H9 (cell line): ENCODE data around the gene RBMS3. TPM values are rescaled to one million over a fixed set of nuclear protein-coding genes. Genes with fewer than 3 reads are reported as not detected.

Source experiments
- DNase-seq: peaks from one replicate; pipeline ENCODE4 v3.0.0-alpha.2; 2017
- H2AFZ ChIP-seq: one replicate; pipeline ENCODE4 v1.6.1; 2013; ENCODE audit warnings: mild to moderate bottlenecking, low read length, control low read depth, moderate library complexity
- H2AK5ac ChIP-seq: 2 replicates; pipeline ENCODE4 v1.6.1; 2013; ENCODE audit warnings: low read length, control low read depth, mixed read lengths; ENCODE audit not compliant: insufficient read length
- H2BK120ac ChIP-seq: one replicate; pipeline ENCODE4 v1.6.1; 2013; ENCODE audit warnings: low read depth, mild to moderate bottlenecking, low read length, control low read depth, inconsistent platforms; ENCODE audit not compliant: poor library complexity, severe bottlenecking
- H2BK12ac ChIP-seq: 2 replicates; pipeline ENCODE4 v1.6.1; 2013; ENCODE audit warnings: low read length, control low read depth, mixed read lengths, low read depth; ENCODE audit not compliant: insufficient read length
- H2BK15ac ChIP-seq: 2 replicates; pipeline ENCODE4 v1.6.1; 2013; ENCODE audit warnings: low read depth, low read length, control low read depth
- H2BK20ac ChIP-seq: one replicate; pipeline ENCODE4 v1.6.1; 2013; ENCODE audit warnings: low read depth, mild to moderate bottlenecking, low read length, control low read depth, inconsistent platforms; ENCODE audit not compliant: poor library complexity, severe bottlenecking
- H2BK5ac ChIP-seq: 2 replicates; pipeline ENCODE4 v1.6.1; 2013; ENCODE audit warnings: low read length, control low read depth, mixed read lengths; ENCODE audit not compliant: insufficient read length
- H3K14ac ChIP-seq: 2 replicates; pipeline ENCODE4 v1.6.1; 2013; ENCODE audit warnings: low read length, control low read depth; ENCODE audit not compliant: insufficient read depth
- H3K18ac ChIP-seq: 2 replicates; pipeline ENCODE4 v1.6.1; 2013; ENCODE audit warnings: low read depth, mild to moderate bottlenecking, mixed read lengths, low read length, control low read depth; ENCODE audit not compliant: insufficient read length
- H3K23ac ChIP-seq: 2 replicates; pipeline ENCODE4 v1.6.1; 2013; ENCODE audit warnings: low read length, control low read depth, mixed read lengths, low read depth; ENCODE audit not compliant: insufficient read length
- H3K23me2 ChIP-seq: 2 replicates; pipeline ENCODE4 v1.6.1; 2013; ENCODE audit warnings: low read depth, mild to moderate bottlenecking, mixed read lengths, low read length, control low read depth; ENCODE audit not compliant: insufficient read length, poor library complexity, severe bottlenecking
- H3K27ac ChIP-seq: 2 replicates; pipeline ENCODE4 v1.5.1; 2013; ENCODE audit warnings: low read length, control low read depth, mixed read lengths, low read depth; ENCODE audit not compliant: insufficient read length
- H3K27me3 ChIP-seq: 2 replicates; pipeline ENCODE4 v1.6.1; 2013; ENCODE audit warnings: low read length, control low read depth, inconsistent platforms; ENCODE audit not compliant: insufficient read depth
- H3K4ac ChIP-seq: 2 replicates; pipeline ENCODE4 v1.6.1; 2013; ENCODE audit warnings: low read depth, mild to moderate bottlenecking, control low read depth, inconsistent platforms, low read length, moderate library complexity
- H3K4me1 ChIP-seq: 2 replicates; pipeline ENCODE4 v1.6.1; 2013; ENCODE audit warnings: low read length, control low read depth, inconsistent platforms; ENCODE audit not compliant: insufficient read depth
- H3K4me2 ChIP-seq: 2 replicates; pipeline ENCODE4 v1.6.1; 2013; ENCODE audit warnings: low read length, control low read depth, mixed read lengths; ENCODE audit not compliant: insufficient read length, insufficient read depth
- H3K56ac ChIP-seq: 2 replicates; pipeline ENCODE4 v1.6.1; 2013; ENCODE audit warnings: low read depth, mild to moderate bottlenecking, mixed read lengths, low read length, control low read depth; ENCODE audit not compliant: insufficient read length
- H3K79me1 ChIP-seq: 2 replicates; pipeline ENCODE4 v1.6.1; 2013; ENCODE audit warnings: low read depth, mild to moderate bottlenecking, moderate library complexity, low read length, control low read depth, inconsistent platforms; ENCODE audit not compliant: insufficient read depth, poor library complexity, severe bottlenecking
- H3K79me2 ChIP-seq: 2 replicates; pipeline ENCODE4 v1.6.1; 2013; ENCODE audit warnings: low read length, control low read depth, inconsistent platforms; ENCODE audit not compliant: insufficient read depth
- H3K9ac ChIP-seq: 2 replicates; pipeline ENCODE4 v1.6.1; 2013; ENCODE audit warnings: low read length, control low read depth, mixed read lengths; ENCODE audit not compliant: insufficient read length; ENCODE audit errors: extremely low read depth
- H3K9me3 ChIP-seq: one replicate; pipeline ENCODE4 v1.6.1; 2013; ENCODE audit warnings: low read depth, low read length, inconsistent platforms; ENCODE audit not compliant: control insufficient read depth
- H3T11ph ChIP-seq: one replicate; pipeline ENCODE4 v1.6.1; 2013; ENCODE audit warnings: mild to moderate bottlenecking, low read length, control low read depth, inconsistent platforms
- H4K20me1 ChIP-seq: one replicate; pipeline ENCODE4 v1.6.1; 2013; ENCODE audit not compliant: control insufficient read depth, insufficient read length, insufficient read depth
- H4K5ac ChIP-seq: 2 replicates; pipeline ENCODE4 v1.6.1; 2013; ENCODE audit warnings: low read depth, mild to moderate bottlenecking, mixed read lengths, low read length, control low read depth; ENCODE audit not compliant: insufficient read length
- H4K8ac ChIP-seq: replicated peaks from 2 replicates; pipeline ENCODE4 v1.6.1; 2013; ENCODE audit warnings: low read length, control low read depth, mixed read lengths, low read depth; ENCODE audit not compliant: insufficient read length
- H4K91ac ChIP-seq: 2 replicates; pipeline ENCODE4 v1.6.1; 2013; ENCODE audit warnings: low read depth, mild to moderate bottlenecking, moderate library complexity, mixed read lengths, low read length, control low read depth; ENCODE audit not compliant: insufficient read length
- H3K27ac Mint-ChIP-seq, 3 experiments: 2 replicates in 2 of 3; 3 replicates in 1 of 3; pipeline ENCODE4 v1.8.0; 2020 to 2021; ENCODE audit warnings: mixed read lengths in 3 of 3, mild to moderate bottlenecking in 1 of 3, moderate library complexity in 1 of 3
- H3K27me3 Mint-ChIP-seq: 2 replicates; pipeline ENCODE4 v1.8.0; 2021; ENCODE audit warnings: low read depth, mild to moderate bottlenecking, moderate library complexity, mixed read lengths
- H3K36me3 Mint-ChIP-seq, 3 experiments: 2 replicates in 2 of 3; 3 replicates in 1 of 3; pipeline ENCODE4 v1.8.0; 2020 to 2021; ENCODE audit warnings: low read depth in 3 of 3, mixed read lengths in 3 of 3; ENCODE audit not compliant: insufficient read depth in 1 of 3
- H3K4me1 Mint-ChIP-seq, 2 experiments: 2 replicates each; pipeline ENCODE4 v1.8.0; 2020; ENCODE audit warnings: mixed read lengths in 2 of 2
- H3K4me3 Mint-ChIP-seq, 2 experiments: 2 replicates in 1 of 2; 3 replicates in 1 of 2; pipeline ENCODE4 v1.8.0; 2020 to 2021; ENCODE audit warnings: mild to moderate bottlenecking in 2 of 2, mixed read lengths in 2 of 2, moderate library complexity in 1 of 2
- H3K9me3 Mint-ChIP-seq, 2 experiments: 2 replicates in 1 of 2; 3 replicates in 1 of 2; pipeline ENCODE4 v1.8.0; 2020; ENCODE audit warnings: mild to moderate bottlenecking in 2 of 2, mixed read lengths in 2 of 2, moderate library complexity in 1 of 2
- WGBS: extraction: QIAGEN DNeasy Blood & Tissue Kit; methylation state at CpG from one replicate; pipeline ENCODE4 v1.1.7; 2013; ENCODE audit warnings: missing lambda C conversion rate, low lambda C conversion rate, mixed read lengths; ENCODE audit not compliant: insufficient read length; ENCODE audit errors: extremely low coverage; 5-methylcytosine and 5-hydroxymethylcytosine counted together
- total RNA-seq: library from RNA; stranded (reverse); gene quantifications from 2 replicates; pipeline ENCODE4 v1.2.1, GENCODE V29; 2021
- TF ChIP-seq, protein P1 (sequence below): fragments of 200-600 bp; sonication (generic); conservative IDR thresholded peaks from 3 replicates; pipeline ENCODE4 v1.8.0; 2021; ENCODE audit warnings: antibody characterized with exemption, mild to moderate bottlenecking

Gene RBMS3
- total RNA-seq, 1 experiment from 2014 or later: 8.1 TPM

DNA sequence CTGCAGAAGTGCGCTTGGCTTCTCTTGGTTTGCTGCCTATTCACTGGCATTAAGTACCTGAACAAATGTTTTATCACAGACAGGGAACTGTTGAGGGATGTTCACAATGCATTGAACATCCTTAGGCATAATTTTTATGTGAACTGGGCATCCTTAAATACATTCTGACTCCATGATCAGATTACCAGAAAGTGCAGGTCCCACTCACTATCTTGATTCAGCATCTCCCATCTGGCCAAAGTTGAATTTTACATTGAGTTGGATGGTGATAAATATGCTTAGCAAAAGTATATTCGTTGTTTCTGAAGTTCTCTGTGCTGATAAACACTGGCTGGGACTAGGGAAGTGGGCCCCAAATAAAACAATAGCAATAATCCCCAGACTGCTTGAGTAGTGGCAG lies 108.5 kb downstream of the RBMS3 start:
- H2AFZ ChIP-seq: no peak overlapping the region
- H3K9ac ChIP-seq: no peak overlapping the region
- no peak overlapping the region for H4K8ac ChIP-seq
- H2BK15ac ChIP-seq: no peak overlapping the region
- H3K4me1 ChIP-seq: no peaks in the 10 kb centered on the region
- no peaks in the 10 kb centered on the region for H3K79me1 ChIP-seq
- no peak overlapping the region for H3K18ac ChIP-seq
- no peaks in the 10 kb centered on the region for H3K9me3 ChIP-seq
- no peak overlapping the region for H4K91ac ChIP-seq
- H2BK20ac ChIP-seq: no peak overlapping the region
- H3K27ac Mint-ChIP-seq: no peak overlapping the region
- H3K4ac ChIP-seq: no peak overlapping the region
- no peak overlapping the region for H3K14ac ChIP-seq
- H4K20me1 ChIP-seq: no peaks in the 10 kb centered on the region
- H3K23ac ChIP-seq: no peak overlapping the region
- no peak overlapping the region for H3K56ac ChIP-seq
- no peaks in the 10 kb centered on the region for H3K27me3 Mint-ChIP-seq
- H4K5ac ChIP-seq: no peak overlapping the region
- no peak overlapping the region for H2BK5ac ChIP-seq
- no peak overlapping the region for H2BK120ac ChIP-seq
- H3K27ac ChIP-seq: no peak overlapping the region
- peaks cover 20% of the 10 kb centered on the region in 2 experiments for H3K9me3 Mint-ChIP-seq
- H3K36me3 Mint-ChIP-seq: peaks cover 10 to 28% (median 10%) of the 10 kb centered on the region in 3 experiments
- no peak overlapping the region for H3K4me3 Mint-ChIP-seq
- DNase-seq: no peak
- no peaks in the 10 kb centered on the region for H3K27me3 ChIP-seq
- peaks cover 0 to 3% of the 10 kb centered on the region in 2 experiments; a peak in 2 of 4 replicates for H3K4me1 Mint-ChIP-seq
- TF ChIP-seq, protein P1, sequence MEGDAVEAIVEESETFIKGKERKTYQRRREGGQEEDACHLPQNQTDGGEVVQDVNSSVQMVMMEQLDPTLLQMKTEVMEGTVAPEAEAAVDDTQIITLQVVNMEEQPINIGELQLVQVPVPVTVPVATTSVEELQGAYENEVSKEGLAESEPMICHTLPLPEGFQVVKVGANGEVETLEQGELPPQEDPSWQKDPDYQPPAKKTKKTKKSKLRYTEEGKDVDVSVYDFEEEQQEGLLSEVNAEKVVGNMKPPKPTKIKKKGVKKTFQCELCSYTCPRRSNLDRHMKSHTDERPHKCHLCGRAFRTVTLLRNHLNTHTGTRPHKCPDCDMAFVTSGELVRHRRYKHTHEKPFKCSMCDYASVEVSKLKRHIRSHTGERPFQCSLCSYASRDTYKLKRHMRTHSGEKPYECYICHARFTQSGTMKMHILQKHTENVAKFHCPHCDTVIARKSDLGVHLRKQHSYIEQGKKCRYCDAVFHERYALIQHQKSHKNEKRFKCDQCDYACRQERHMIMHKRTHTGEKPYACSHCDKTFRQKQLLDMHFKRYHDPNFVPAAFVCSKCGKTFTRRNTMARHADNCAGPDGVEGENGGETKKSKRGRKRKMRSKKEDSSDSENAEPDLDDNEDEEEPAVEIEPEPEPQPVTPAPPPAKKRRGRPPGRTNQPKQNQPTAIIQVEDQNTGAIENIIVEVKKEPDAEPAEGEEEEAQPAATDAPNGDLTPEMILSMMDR: no peak
- H3K79me2 ChIP-seq: no peaks in the 10 kb centered on the region
- no peak overlapping the region for H3T11ph ChIP-seq
- no peak overlapping the region for H2AK5ac ChIP-seq
- no peak overlapping the region for H3K4me2 ChIP-seq
- H3K23me2 ChIP-seq: no peaks in the 10 kb centered on the region
- WGBS: no CpG with 5 or more reads among the region's 2 CpGs
- no peak overlapping the region for H2BK12ac ChIP-seq
